GM21786 (cell line): ENCODE results near the gene B3GNT2.
"Not testable (repeated sequence)": the region's sequence is repeated elsewhere in the genome, so short reads cannot be mapped to it uniquely, and the experiment has no call there.

Experiments used
- ATAC-seq: cut with Tn5 transposase; IDR thresholded peaks from one replicate; pipeline ENCODE4 v1.9.1; 2021; ENCODE audit not compliant: unreplicated experiment

The B3GNT2 gene

DNA sequence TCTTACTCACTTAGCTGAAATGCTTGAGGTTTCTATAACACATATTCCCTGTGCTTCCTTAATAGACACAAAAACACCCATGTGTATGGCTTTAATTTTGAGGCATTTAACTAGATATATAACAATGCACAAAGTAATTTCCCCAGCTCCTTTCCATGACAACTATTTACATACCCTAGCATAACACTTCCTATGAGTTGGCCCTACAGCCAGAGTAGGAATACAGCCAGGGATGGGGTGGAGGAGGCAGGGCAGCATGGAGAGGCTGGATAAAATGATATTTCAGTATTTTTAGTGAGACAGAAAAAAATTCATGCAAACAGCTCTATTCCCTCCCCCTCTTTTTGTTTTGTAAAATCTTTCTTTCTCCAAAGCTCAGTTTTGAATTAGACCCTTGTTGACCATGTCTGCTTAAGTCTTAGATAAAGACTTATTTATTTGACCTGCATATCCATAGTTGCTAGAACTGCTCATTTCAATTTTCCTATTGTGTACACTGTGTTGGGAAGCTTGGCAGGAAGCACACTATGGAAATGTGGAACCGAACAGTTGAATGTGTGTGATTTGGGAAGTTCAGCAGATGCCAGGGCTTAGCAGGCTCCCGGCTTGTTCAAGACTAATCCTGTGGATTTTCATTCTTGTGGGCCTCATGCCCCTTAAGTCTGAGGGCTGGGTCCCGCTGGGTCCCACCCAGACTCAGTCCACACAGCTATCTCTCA is 11.2 kb upstream of the B3GNT2 start:
- ATAC-seq = no peak

- no peak for ATAC-seq
Measured at GRCh38 chr2:62185475-62186155, 10.3 kb upstream of the B3GNT2 start.

GRCh38 chr2:62186156-62186905 is 9.6 kb upstream of the B3GNT2 start:
- ATAC-seq = no peak

GRCh38 chr2:62187246-62187645 is 8.7 kb upstream of the B3GNT2 start:
- no peak for ATAC-seq

DNA sequence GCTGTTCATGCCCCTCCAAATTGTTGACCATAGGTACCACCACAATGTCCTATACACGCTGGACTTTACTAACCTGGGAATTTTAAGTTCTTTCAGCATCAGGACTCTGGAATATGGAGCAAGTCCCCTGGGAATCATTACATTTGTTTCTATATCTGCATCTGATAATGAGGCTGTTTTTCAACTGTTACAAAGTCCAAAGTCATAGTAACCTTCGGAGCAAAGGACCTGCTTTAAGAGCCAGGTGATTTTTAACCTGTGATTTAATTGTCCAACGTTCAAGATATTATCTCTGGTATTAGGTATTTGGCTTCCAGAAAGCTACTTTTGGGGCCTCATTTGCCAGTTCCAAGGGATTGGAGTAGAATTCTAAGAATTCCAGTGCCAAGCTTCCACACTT is 7.5 kb upstream of the B3GNT2 start:
- ATAC-seq = no peak

DNA sequence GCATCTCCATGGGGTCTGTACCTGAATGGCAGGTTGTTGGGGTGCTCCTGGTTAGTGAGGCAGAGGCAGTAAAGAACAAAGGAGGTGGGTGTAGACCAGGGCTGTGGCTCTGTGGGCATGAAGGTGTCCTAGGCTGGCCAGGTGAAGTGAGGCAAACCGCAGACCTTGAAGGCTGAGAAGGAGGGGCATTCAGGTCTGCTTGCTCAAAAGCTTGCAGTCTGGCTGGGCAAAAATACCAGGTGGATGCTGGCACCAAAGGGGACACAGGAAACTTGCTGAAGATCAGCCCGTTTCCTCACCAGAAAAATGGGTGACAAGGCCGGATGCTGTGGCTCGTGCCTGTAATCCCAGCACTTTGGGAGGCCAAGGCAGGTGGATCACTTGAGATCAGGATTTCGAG is 6.7 kb upstream of the B3GNT2 start:
- ATAC-seq = no peak

DNA sequence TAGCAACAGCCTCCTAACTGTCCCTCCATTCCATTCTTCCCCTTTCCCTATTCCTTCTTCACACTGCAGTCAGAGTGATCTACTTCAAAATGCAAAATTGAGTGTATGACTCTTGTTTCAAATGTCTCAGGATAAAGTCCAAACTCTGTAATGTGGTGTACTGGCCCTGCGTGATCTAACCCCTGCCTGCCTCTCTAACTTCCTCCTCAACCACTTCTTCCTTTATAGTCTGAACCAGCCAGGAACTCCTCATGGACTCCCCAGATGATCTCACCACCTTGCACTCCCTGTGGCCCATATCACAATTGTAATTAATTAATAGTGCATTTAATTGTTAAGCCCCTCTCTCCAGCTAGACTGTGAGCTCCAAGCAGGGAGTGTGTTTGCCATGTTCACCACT is 3.1 kb upstream of the B3GNT2 start:
- no peak for ATAC-seq

DNA sequence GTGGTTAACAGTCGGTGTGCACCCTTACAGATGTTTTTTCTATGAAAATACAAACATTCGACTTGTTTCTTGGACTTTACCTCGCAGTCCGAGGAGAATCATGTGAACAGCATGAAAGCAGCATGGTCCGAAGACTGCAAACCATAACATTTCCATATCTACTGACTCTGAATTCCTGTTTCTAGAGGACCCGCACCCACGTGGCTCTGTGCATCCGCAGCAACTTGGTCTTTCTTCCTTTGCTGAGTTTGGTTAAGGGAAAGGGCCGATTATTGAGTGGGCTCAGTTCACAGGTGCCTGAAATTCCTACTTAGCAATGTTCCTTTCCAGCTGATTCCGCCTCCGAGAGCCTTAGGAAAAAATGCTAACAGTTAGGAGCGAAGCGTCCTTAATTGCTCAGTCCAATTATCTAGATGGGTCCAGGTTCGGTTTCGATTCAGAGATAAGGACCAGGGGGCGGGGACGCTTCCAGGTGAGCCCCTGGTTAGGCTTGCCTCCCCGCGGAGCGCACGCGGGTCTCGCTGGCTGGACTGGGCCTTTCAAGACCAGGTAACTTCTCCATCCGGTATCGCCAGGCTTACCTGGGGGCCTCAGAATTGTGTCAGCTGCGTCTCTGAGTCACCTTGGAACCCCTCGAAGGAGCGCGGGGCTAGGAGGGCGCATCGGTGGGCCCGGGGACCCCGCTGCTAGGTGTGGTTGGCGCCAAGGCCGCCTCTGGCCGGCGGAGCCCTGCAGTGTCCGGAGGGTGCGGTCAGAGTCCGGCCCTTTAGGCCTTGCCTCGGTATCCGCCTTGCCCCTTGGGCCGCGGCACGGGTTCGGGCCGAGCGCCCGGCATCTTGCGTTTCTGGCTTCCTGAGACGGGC is 1.1 kb upstream of the B3GNT2 start:
- ATAC-seq = no peak

GRCh38 chr2:62196278-62196901 is 475 bp downstream of the B3GNT2 start:
- ATAC-seq = peak; percentile 10

- ATAC-seq = no peak
Measured at GRCh38 chr2:62197011-62197924, 1.4 kb downstream of the B3GNT2 start.

DNA sequence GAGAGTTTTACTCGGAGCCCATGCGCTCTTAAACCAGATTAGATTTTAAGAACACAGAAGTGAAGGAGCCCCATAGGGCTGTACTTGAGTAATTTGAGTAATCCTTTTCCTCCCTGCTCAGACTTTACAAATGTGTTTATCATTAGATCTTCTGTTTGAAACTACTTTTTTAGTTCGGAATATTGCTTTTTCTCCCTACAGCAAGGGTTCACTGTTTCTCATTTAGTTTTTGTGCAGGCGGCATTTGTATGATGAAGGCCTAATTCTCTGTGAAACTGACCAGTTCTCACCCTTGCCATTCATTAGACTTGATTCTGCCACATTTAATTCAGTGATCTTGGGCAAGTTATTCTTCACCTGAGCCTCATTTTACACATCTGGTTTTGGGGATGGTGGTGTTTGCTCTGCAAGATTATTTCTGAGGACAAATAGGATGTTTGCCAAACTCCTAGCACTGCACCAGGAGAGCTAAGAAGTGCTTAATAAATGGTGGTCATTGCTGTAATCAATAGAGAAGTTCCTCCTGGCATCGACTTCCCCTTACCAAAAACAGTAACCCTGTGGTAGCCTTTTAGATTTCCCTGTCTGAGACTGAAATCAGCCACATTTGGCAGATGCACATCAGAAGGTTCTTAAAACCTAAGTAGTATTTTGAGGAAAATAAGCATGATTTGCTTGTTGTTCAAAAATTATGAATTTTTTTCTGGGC is 2.2 kb downstream of the B3GNT2 start:
- ATAC-seq = no peak

DNA sequence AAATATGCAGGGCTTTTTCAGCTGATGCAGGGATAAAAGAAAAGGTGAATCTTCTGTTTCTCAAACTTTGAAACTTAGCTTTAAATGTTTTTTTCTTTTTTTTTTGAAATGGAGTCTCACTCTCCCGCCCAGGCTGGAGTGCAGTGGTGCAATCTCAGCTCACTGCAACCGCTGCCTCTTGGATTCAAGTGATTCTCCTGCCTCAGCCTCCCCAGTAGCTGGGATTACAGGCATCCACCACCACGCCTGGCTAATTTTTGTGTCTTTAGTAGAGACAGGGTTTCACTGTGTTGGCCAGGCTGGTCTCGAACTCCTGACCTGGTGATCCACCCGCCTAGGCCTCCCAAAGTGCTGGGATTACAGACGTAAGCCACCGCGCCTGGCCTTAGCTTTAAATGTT is 2.9 kb downstream of the B3GNT2 start:
- not testable (repeated sequence) for ATAC-seq

GRCh38 chr2:62199392-62200125 is 3.6 kb downstream of the B3GNT2 start:
- ATAC-seq = no peak

GRCh38 chr2:62200291-62200841 is 4.5 kb downstream of the B3GNT2 start:
- no peak for ATAC-seq

- no peak for ATAC-seq
Measured at GRCh38 chr2:62200868-62201267, 5.0 kb downstream of the B3GNT2 start.

GRCh38 chr2:62201307-62201706 is 5.4 kb downstream of the B3GNT2 start:
- no peak for ATAC-seq

- ATAC-seq = peak; percentile 43
Measured at GRCh38 chr2:62202019-62202722, 6.3 kb downstream of the B3GNT2 start.
